GM21360 (cell line): ENCODE results near the gene RAB40C.
A peak's percentile ranks its signal among the peaks of the same experiment; 100 is the strongest.

Source experiments
- ATAC-seq: cut with Tn5 transposase; IDR thresholded peaks from one replicate; pipeline ENCODE4 v1.9.1; 2021; ENCODE audit warnings: mild to moderate bottlenecking, moderate library complexity; ENCODE audit not compliant: unreplicated experiment

The RAB40C gene

GRCh38 chr16:589658-590187, at the start of gene RAB40C:
Gene RAB40C, plus strand, starts transcription at chr16:590066. Its CDS starts 226 bp downstream, at chr16:590292.
- ATAC-seq, result peak; percentile 73

GRCh38 chr16:540645-541340, 49.1 kb upstream of the RAB40C start:
- ATAC-seq, result no peak

DNA sequence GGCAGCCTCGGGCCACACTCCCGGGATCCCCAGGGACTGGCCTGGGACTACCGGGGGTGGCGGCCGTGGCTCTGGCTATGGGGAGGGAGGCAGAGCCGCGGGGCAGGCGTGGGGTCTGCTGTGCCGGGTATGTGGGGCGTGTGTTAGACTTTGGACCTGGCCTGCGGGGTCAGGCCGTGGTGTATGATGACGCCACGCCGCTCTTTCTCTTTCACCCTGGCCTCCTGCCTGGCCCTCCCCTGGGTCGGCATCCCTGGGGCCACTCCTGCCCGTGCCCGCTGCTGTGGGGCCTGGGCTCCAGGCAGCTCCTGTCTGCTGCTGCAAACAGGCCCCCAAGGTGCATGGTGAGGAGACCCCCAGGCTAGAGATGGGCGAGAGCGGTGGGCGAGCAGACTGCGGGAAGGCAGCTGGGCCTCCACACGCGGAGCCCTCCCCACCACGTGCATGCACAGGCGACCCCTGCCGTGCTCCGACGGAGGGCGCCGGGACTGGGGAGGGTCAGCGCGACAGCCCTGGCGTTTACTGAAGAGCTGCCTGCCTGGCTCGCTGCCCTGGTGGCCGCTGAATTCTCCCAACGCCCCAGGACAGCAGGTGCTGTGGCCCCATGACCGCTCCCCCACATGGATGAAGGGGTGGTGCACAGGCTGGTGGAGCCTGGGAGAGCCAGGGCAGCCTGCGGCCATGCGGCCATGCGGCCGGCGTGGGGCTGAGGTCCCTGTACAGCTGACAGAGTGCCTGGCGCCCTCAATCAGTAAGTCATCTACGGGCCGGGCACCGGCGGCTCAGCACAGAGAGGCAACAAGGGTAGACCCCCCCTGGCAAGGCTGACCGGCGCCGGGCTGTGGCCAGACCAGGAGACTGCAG, 46.3 kb upstream of the RAB40C start:
- ATAC-seq, result no peak

DNA sequence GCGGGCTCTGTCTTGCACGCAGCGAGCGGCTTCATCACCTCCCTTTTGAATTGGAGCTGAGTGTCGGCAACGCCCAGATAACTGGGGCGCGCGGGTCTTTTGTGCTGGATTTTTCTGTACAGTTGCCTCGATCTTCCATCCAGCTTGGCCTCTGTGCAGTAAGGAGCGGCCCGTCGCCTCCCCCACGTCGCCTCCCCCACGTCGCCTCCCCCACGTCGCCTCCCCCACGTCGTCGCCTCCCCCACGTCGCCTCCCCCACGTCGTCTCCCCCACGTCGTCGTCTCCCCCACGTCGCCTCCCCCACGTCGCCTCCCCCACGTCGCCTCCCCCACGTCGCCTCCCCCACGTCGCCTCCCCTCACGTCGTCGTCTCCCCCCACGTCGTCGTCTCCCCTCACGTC, 45.3 kb upstream of the RAB40C start:
- no peak for ATAC-seq

DNA sequence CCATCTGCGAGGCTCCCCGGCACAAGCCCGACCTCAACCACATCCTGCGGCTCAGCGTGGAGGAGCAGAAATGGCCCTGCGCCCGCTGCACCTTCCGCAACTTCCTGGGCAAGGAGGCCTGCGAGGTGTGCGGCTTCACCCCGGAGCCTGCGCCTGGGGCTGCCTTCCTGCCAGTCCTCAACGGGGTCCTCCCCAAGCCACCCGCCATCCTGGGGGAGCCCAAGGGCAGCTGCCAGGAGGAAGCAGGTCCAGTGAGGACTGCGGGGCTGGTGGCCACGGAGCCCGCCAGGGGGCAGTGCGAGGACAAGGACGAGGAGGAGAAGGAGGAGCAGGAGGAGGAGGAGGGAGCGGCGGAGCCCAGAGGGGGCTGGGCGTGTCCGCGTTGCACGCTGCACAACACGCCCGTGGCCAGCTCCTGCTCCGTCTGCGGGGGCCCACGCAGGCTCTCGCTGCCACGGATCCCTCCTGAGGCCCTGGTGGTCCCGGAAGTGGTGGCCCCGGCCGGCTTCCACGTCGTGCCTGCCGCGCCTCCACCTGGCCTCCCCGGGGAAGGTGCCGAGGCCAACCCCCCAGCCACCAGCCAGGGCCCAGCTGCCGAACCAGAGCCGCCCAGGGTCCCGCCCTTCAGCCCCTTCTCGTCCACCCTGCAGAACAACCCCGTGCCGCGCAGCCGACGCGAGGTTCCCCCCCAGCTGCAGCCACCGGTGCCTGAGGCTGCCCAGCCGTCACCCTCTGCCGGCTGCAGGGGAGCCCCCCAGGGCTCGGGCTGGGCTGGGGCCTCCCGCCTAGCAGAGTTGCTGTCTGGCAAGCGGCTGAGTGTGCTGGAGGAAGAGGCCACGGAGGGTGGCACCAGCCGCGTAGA, 42.7 kb upstream of the RAB40C start:
- ATAC-seq, result no peak

DNA sequence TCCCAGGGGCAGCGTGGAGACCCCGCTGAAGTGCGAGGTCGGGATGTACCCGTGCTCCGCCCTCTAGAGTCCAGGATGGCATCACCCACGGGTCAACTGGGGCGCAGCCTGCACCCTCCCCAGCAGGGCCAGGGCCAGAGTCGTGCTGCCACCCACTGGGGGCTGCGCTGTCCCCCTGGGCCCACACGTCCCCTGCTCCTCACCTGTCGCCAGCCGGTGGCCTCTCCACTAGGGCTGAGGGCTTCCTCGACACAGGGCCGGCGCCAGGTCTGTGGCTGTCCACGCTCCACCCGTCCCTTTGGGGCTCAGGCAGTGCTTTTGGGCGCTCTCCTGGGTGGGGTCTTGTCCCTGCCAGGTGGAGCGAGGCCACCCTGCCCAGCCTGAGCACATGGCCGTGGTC, 41.3 kb upstream of the RAB40C start:
- no peak for ATAC-seq

GRCh38 chr16:549544-550263, 40.2 kb upstream of the RAB40C start:
- no peak for ATAC-seq

- no peak for ATAC-seq
Observed at GRCh38 chr16:551210-551609, 38.7 kb upstream of the RAB40C start.

- no peak for ATAC-seq
Observed at GRCh38 chr16:552171-552570, 37.7 kb upstream of the RAB40C start.

DNA sequence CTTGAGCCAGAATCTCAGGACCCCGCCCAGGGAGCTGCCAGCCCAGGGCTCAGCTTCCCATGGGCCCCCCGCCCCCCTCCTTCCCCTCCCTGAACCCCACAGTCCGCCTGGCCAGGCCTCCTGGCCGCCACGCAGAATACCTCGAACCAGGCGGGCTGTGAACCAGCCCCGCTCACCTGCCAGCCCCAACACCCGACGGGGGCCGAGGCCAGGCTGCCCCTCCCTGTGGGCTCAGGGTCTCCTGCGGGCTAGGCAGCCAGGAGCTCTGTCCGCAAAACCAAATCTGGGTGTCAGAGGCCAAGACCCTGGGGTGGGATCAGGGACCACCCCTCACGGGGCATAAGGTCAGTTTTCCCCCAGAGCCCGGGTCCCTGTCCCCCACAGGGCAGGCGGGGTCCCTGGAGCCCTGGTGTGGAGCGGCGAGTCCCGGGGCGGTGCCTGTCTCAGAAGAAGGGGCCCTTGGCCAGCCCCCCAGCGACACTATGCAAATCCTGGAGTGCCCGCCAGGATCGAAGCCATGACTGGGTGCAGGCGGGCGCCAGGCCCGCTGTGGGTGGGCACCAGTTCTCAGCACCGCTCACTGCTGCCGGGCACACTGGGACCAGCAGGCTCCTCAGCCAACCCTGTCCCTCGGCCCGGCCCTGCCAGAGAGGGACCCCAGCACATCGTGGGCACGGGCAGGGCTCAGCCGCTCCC, 36.1 kb upstream of the RAB40C start:
- ATAC-seq, result no peak

DNA sequence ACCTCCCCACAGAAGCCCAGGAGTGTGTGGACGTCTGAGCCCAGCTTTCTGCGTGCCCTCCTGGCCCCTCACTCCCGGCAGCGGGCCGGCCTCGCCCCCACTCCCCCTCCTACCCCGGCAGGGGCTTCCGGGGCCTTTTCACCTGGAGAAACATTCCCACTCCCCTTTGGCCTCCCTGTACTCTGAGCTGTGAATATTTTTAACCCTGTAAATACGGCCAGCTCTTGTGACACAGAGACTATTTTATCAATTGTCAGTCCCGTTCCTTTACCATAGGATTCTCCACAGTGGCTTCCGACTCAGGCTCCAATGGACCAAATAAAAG, 35.6 kb upstream of the RAB40C start:
- ATAC-seq, result no peak

DNA sequence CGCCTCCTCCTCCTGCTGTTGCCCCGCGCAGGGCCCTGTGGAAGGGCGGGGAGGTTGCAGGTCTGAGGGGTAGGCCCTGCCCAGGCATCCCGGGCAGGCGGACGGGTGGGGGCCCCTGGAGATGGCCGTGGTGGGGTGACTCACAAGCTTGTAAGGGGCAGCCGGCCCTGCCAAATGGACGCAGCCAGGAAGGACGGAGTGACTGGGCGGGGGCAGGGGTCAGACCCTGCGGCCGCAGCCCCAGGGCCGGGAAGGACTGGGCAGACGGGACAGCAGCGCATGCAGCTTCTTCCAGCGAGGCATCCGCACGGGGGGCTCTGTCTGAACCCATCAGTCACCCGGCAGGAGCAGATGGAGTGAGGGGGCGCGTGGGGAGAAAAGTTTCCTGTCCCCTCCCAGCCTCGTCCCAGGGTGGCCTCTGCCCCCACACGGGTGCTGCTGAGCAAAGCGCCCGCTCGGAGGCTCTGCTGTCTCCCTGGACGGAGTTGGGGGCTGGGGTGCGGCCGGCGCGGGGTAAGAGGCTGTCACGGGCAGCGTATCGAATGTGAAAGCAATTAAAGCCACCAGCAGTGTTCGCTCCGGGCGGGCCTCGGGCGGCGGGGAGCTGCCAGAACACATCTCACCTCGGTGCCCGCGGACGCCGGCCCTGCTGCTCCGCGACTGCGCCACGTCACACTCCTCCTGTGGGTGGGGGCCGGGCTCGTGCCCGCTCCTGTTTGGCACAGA, 35.1 kb upstream of the RAB40C start:
- no peak for ATAC-seq

GRCh38 chr16:555528-556473, 34.1 kb upstream of the RAB40C start:
- ATAC-seq, result no peak

GRCh38 chr16:556474-557173, 33.2 kb upstream of the RAB40C start:
- ATAC-seq, result no peak

GRCh38 chr16:557463-558297, 32.2 kb upstream of the RAB40C start:
- no peak for ATAC-seq

DNA sequence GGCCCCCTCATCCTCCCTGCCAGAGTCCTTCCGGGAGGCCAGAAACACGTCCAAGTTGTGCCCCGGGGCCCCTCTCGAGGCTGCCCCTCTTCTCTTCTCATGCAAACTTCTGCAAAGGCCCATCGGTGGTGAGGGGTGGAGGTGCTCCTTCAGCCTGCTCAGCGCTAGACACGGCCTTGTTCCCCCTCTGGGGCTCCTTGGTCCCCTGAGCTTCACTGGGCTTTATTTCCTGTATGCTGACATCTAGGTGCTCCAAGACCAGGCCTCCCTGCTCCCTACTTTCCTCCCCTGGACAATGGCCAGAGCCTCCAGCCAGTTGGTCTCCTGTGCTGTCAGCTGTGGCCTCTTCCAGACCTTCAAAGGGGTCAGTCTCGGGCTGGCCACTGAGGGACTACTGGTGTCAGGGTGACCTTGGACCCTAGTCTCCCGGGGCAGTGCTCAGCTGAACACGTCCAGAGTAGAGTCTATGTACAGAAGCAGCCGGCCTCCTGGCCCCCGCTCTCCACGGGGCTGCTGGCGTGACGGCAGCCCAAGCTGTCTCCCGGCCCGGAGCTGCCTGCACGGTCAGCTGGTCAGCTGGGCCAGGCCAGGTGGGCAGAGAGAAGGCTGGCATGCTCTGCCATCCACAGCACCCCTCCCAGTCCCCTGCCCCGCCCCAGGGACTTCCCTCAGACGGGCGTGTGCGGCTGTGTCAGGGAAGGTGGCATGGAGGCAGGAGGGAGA, 31.4 kb upstream of the RAB40C start:
- no peak for ATAC-seq
